ENCODE results near the gene COL5A1. TPM values are rescaled to one million over a fixed set of nuclear protein-coding genes. Genes with fewer than 3 reads are reported as not detected.
A peak's percentile ranks its signal among the peaks of the same experiment; 100 is the strongest.

The COL5A1 gene
- total RNA-seq, 1 donor = 188 TPM

- no peak for TF ChIP-seq CTCF (IDR thresholded peaks at IDR 0.05; ENCODE audit: insufficient read depth, low read length)
- no peak for DNase-seq (ENCODE audit: low read depth)
- H3K4me3 ChIP-seq (ENCODE audit: low read depth, low read length) = no peak overlapping the region
Measured at GRCh38 chr9:134621558-134622110, 20.0 kb upstream of the COL5A1 start.

- DNase-seq (ENCODE audit: low read depth) = no peak
- H3K4me3 ChIP-seq (ENCODE audit: low read depth, low read length) = no peak overlapping the region
- no peak for TF ChIP-seq CTCF (IDR thresholded peaks at IDR 0.05; ENCODE audit: insufficient read depth, low read length)
Measured at GRCh38 chr9:134622896-134623257, 18.7 kb upstream of the COL5A1 start.

- H3K4me3 ChIP-seq (ENCODE audit: low read depth, low read length) = no peak overlapping the region
- no peak for DNase-seq (ENCODE audit: low read depth)
- no peak for TF ChIP-seq CTCF (IDR thresholded peaks at IDR 0.05; ENCODE audit: insufficient read depth, low read length)
Measured at GRCh38 chr9:134623258-134624066, 18.1 kb upstream of the COL5A1 start.

GRCh38 chr9:134624137-134624591 lies 17.4 kb upstream of the COL5A1 start:
- H3K4me3 ChIP-seq (ENCODE audit: low read depth, low read length) = no peak overlapping the region
- TF ChIP-seq CTCF (IDR thresholded peaks at IDR 0.05; ENCODE audit: insufficient read depth, low read length) = no peak
- DNase-seq (ENCODE audit: low read depth) = no peak

GRCh38 chr9:134624621-134625181 lies 16.9 kb upstream of the COL5A1 start:
- no peak for TF ChIP-seq CTCF (IDR thresholded peaks at IDR 0.05; ENCODE audit: insufficient read depth, low read length)
- no peak overlapping the region for H3K4me3 ChIP-seq (ENCODE audit: low read depth, low read length)
- DNase-seq (ENCODE audit: low read depth) = peak; percentile 86

GRCh38 chr9:134625361-134626068 lies 16.1 kb upstream of the COL5A1 start:
- peak; percentile 51 for DNase-seq (ENCODE audit: low read depth)
- TF ChIP-seq CTCF (IDR thresholded peaks at IDR 0.05; ENCODE audit: insufficient read depth, low read length) = no peak
- H3K4me3 ChIP-seq (ENCODE audit: low read depth, low read length) = no peak overlapping the region
